Lung microvascular endothelial cell (primary cell): ENCODE results near the gene NCS1. TPM values are rescaled to one million over a fixed set of nuclear protein-coding genes. Genes with fewer than 3 reads are reported as not detected.

ENCODE experiments used
- DNase-seq, 2 donors: peaks; one replicate each; pipeline versions ENCODE4 v3.0.0 to v3.0.0-alpha.2; 2010; ENCODE audit warnings: low read depth in 2 of 2
- total RNA-seq: library from RNA; depleted of rRNA; stranded (reverse); fragments of >200 nt; gene quantifications from 2 replicates; pipeline ENCODE4 v1.2.1, GENCODE V29; 2014

Gene NCS1
- total RNA-seq, 1 donor from 2014 or later, result 4.8 TPM

GRCh38 chr9:130147198-130147597 is 25.0 kb upstream of the NCS1 start:
- no peak for DNase-seq

GRCh38 chr9:130147910-130148309 is 24.3 kb upstream of the NCS1 start:
- DNase-seq, result no peak

DNA sequence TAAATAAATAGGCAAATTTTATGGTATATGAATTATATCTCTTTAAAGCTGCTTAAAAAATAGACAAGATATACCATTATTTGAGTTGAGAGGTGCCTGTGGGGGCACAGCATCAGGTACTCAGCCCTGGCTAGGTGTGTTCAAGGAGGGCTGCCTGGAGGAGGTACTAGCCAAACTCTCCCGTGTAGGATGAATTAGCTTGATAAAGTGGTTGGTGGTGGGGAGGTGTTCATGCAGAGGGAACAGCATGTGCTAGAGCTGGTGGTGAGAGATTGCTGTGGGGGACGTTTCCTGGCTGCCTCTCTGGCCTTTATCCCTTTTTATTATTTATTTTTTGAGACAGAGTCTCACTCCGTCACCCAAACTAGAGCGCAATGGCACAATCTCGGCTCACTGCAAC is 23.2 kb upstream of the NCS1 start:
- DNase-seq, result no peak

- DNase-seq, result no peak
Measured at GRCh38 chr9:130149654-130150286, 22.4 kb upstream of the NCS1 start.

DNA sequence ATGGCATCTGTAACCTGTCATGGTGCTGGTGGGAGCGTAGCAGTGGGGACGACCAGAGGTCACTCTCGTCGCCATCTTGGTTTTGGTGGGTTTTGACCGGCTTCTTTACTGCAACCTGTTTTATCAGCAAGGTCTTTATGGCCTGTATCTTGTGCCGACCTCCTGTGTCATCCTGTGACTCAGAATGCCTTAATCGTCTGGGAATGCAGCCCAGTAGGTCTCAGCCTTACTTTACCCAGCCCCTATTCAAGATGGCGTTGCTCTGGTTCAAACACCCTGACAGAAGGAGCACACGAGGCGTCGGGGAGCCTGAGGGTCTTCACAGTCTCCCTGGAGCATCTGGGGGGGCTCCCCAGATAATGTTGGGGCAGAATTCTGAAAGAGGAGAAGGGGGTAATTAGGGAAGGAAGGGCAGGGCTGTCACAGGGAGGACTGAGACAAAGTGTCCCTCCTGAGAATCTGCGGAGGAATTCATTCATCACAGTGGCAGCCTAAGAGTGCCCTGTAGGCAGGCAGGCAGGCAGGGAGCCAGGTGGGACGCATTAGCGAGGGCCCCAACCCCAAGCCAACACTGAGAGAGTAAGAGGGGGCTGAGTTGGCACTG is 21.3 kb upstream of the NCS1 start:
- DNase-seq, result peak in 1 of 2 donors; percentile 35

- no peak for DNase-seq
Measured at GRCh38 chr9:130154816-130155215, 17.4 kb upstream of the NCS1 start.

DNA sequence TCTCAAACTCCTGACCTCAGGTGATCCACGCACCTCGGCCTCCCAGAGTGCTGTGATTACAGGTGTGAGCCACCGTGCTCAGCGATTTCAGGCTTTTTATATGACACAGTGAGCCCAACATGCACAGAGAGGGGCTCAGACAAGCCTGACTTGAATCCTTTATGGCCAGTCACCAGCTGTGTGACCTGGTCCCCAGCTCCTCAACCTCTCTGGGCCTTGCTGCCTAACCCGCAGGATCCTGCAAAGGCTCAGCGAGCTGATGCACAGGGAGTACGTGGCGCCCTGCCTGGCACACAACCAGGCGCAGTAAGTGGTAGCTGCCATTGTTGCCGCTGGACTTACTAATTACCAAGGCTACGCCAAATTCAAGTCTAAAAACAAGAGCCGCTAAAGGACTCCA is 16.6 kb upstream of the NCS1 start:
- no peak for DNase-seq

DNA sequence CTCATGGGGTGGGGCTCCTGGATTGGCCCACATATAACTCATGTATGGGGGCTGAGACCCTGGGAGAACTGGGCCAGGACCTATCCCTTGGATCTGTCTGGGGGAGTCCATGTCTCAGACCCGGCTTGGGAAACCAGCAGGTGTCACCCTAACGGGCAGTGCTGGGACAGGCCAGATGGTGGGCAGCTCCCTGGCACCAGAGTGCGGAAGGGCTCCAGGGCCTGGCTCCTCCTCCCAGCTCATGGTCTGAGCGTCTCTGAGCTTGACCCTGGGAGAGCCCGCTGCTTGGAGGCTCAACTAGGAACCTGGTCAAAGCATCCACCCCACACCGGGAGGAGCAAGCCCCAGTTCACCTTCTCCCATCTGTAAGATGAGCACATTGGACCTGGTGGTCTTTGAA is 15.5 kb upstream of the NCS1 start:
- DNase-seq, result peak; percentile 25 to 57

GRCh38 chr9:130157079-130157478 is 15.1 kb upstream of the NCS1 start:
- no peak for DNase-seq

- DNase-seq, result no peak
Measured at GRCh38 chr9:130158001-130158400, 14.2 kb upstream of the NCS1 start.

DNA sequence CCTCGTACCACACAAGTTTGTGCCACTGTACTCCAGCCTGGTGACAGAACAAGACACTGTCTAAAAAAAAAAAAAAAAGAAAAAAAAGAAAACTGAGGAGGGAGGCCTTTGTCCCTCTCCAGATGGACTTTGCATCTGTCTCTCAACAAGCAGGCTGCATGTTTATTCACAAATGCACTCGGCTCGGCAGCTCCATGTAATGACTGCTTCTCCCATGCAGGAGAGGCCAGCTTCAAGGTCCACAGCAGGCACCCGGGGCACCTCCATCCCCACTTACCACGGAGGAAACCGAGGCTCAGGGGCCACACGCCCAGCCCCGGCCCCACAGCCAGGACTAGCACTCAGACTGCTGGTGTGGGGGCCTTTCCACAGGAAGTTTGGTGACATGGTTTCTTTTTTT is 13.1 kb upstream of the NCS1 start:
- DNase-seq, result no peak

DNA sequence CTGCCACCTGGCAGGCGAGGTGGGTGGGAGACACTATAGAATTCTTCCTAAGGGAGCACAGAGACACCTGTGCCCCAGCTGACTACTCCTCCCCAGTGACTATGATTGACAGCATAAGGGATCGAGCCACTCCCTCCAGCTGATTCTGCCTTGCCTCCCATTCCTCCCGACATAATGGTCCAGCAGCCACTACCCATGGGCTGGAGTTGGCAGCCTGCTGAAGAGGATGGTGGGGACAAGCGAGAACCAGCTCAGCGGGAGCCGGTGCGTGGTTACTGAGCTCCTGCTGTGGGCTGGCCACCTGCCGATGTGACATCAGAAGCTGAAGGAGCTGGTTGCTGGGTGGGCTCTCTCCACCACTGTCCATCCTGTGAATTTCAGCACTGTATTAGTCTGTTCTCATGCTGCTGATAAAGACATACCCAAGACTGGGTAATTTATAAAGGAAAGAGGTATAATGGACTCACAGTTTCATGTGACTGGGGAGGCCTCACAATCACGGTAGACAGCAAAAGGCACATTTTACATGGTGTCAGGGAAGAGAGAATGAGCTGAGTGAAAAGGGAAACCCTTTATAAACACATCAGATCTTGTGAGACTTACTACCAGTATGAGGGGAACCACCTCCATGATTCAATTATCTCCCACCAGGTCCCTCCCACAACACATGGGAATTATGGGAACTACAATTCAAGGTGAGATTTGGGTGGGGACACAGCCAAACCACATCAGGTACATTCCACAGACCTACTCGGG is 12.1 kb upstream of the NCS1 start:
- DNase-seq, result no peak

DNA sequence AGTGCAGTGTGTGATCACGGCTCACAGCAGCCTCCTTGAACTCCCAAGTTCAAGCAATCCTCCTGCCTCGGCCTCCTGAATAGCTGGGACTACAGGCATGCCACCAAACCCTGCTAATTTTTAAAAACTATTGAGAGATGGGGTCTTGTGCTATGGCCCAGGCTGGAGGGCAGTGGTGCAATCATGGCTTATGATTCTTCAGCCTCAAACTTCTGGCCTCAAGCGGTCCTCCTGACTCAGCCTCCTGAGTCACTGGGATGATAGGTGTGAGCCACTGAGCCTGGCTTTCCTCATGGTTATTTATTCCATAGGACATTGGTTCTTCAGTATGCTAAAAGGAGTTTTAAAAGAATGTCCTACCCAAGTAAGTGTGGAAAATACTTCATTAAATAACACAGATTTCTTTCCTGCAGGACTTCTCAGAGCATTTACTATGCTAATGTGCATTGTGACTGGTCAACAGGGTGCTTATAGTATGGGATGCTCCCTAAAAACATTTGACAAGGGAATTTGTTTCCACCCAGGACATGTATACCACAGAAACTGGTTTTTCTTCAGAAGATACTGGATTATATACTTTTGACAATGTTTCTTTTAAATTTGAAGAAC is 11.2 kb upstream of the NCS1 start:
- no peak for DNase-seq

GRCh38 chr9:130165579-130165978 is 6.6 kb upstream of the NCS1 start:
- no peak for DNase-seq

DNA sequence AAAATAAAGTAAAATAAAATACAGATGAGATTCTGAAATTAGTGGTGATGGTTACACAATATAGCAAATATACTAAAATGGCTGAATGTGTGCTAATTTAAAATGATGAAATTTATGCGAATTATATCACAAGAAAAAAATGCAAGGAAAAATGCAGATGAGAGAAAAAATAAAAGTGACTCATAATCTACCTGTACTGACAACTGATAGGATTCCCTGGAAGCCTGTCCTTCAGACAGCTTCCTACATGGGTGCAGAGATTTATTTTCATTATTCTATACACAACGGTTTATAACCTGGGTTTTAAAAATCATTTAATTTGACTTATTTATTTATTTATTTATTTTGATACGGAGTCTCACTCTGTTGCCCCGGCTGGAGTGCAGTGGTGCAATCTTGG is 5.8 kb upstream of the NCS1 start:
- DNase-seq, result no peak

DNA sequence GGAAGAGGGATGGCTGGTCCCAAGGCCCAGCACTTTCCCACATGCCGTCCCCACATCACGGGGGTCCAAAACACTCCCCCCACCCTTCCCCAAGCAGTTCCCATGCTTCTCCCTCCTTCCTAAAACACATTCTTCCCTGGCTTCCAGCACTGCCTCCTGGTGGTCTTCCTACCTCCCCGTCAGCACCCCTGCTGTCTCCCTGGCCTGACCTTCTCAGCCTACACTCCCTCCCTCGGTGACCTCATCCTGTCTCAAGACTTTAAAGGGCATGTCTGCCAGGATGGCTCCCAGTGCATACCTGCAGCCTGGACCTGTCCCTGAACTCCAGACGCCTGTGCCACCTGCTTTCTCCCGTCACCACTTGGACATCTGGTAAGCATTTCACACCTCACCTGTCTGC is 4.3 kb upstream of the NCS1 start:
- no peak for DNase-seq

GRCh38 chr9:130171226-130172148 is 717 bp upstream of the NCS1 start:
- DNase-seq, result no peak

- DNase-seq, result peak; percentile 36 to 41
Measured at GRCh38 chr9:130172858-130173665, 858 bp downstream of the NCS1 start.

DNA sequence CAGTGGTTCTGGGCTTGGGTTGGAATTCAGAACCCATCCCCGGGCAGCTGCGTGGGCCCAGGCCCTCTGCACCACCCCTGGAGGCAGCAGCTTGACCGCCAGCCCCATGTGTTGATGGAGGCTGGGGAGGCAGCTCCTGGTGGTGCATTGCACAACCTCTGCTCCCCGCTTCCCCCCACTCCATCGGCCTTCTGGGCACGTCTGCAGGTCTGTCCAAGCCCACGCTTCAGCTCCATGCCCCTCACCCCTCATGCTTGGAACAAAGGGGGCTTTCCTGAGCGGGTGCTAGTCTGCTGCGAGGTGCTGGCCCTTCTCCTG is 1.4 kb downstream of the NCS1 start:
- DNase-seq, result peak in 1 of 2 donors; percentile 11

DNA sequence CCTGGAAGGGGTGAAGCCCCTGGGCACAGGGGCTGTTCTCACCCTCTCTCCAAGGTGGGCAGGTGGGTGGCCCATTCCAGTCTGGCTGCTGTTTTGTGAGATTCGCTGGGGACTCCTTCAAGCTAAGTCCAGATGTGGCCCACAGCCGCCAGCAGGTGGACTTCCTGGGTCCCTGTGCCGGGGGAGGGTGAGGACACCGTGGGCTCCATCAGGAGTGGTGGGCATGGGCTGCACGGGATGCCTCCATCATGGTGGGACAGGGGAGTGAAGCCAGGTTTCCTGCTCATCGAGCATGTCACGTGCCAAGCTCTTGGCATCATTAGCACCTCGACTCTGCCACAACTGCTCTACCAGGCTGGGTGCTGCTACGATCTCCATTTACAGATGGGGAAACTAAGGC is 1.8 kb downstream of the NCS1 start:
- no peak for DNase-seq

- DNase-seq, result no peak
Measured at GRCh38 chr9:130174920-130175321, 2.7 kb downstream of the NCS1 start.
